PC-3 (cell line): ENCODE data around the gene OR52B6.
"Not testable (repeated sequence)": the region's sequence is repeated elsewhere in the genome, so short reads cannot be mapped to it uniquely, and the experiment has no call there.

Experiments
- CTCF ChIP-seq: fragments of 300-600 bp; sonication (generic); conservative IDR thresholded peaks from 2 replicates; pipeline ENCODE4 v1.5.1; 2017; ENCODE audit warnings: antibody characterized with exemption, low read depth, mild to moderate bottlenecking, low read length
- EZH2 ChIP-seq: fragments of 300-600 bp; sonication (generic); IDR thresholded peaks from one replicate; pipeline ENCODE4 v1.6.1; 2017; ENCODE audit warnings: antibody characterized with exemption, mild to moderate bottlenecking, low read length; ENCODE audit not compliant: unreplicated experiment
- EZH2phosphoT487 ChIP-seq: fragments of 300-600 bp; sonication (generic); IDR thresholded peaks from 2 replicates; pipeline ENCODE4 v1.6.1; 2018; ENCODE audit warnings: mild to moderate bottlenecking, antibody characterized with exemption, low read length, borderline replicate concordance

GRCh38 chr11:5589906-5590305 is 9.2 kb downstream of the OR52B6 start:
- TF ChIP-seq CTCF, EZH2, EZH2phosphoT487: not testable (repeated sequence)
